C4-2B (cell line): ENCODE measurements around the gene SIRPD.
"Not testable (repeated sequence)": the region's sequence is repeated elsewhere in the genome, so short reads cannot be mapped to it uniquely, and the experiment has no call there.

ENCODE experiments used
- H3K27ac ChIP-seq: fragments of 450-650 bp; 2 replicates; pipeline ENCODE4 v1.5.1; 2017
- ZFX ChIP-seq: fragments of 450-650 bp; IDR thresholded peaks from 2 replicates; pipeline ENCODE4 v1.6.1; 2017
- TF ChIP-seq, protein P1 (sequence below): fragments of 450-650 bp; conservative IDR thresholded peaks from 2 replicates; pipeline ENCODE4 v1.5.1; 2017; ENCODE audit warnings: mild to moderate bottlenecking

Gene SIRPD

GRCh38 chr20:1576641-1577040, 19.1 kb upstream of the SIRPD start:
- H3K27ac ChIP-seq, result no peak overlapping the region
- TF ChIP-seq ZFX, result no peak
- TF ChIP-seq, protein P1, sequence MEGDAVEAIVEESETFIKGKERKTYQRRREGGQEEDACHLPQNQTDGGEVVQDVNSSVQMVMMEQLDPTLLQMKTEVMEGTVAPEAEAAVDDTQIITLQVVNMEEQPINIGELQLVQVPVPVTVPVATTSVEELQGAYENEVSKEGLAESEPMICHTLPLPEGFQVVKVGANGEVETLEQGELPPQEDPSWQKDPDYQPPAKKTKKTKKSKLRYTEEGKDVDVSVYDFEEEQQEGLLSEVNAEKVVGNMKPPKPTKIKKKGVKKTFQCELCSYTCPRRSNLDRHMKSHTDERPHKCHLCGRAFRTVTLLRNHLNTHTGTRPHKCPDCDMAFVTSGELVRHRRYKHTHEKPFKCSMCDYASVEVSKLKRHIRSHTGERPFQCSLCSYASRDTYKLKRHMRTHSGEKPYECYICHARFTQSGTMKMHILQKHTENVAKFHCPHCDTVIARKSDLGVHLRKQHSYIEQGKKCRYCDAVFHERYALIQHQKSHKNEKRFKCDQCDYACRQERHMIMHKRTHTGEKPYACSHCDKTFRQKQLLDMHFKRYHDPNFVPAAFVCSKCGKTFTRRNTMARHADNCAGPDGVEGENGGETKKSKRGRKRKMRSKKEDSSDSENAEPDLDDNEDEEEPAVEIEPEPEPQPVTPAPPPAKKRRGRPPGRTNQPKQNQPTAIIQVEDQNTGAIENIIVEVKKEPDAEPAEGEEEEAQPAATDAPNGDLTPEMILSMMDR, result no peak

GRCh38 chr20:1576003-1576402, 18.5 kb upstream of the SIRPD start:
- not testable (repeated sequence) for H3K27ac ChIP-seq

GRCh38 chr20:1571583-1571982, 14.1 kb upstream of the SIRPD start:
- not testable (repeated sequence) for H3K27ac ChIP-seq

DNA sequence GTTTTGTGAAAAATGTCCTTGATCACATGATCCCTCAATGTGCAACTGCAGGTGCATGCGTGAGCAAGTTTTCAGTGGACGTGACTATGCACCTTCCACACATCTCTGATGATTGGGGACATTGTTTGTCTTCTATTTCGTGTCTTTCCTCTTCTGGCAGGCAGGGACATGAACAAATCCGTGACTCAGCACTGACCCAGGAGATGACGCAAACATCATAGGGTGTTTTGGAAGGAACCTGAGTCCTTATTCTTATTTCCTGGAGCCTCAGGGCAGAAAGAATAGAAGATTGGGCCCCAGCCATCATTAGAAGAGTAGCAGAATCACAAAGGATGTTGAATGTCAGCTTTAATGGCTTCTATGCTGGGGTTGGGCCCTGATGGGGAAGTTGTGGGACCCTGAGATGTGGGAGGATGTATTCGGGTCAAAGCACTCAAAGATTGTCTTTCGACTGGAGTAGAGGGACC, 11.9 kb upstream of the SIRPD start:
- no peak overlapping the region for H3K27ac ChIP-seq
- TF ChIP-seq, protein P1, result no peak
- TF ChIP-seq ZFX, result no peak

GRCh38 chr20:1568163-1568490, 10.6 kb upstream of the SIRPD start:
- H3K27ac ChIP-seq, result no peak overlapping the region

GRCh38 chr20:1567392-1568162, 10.1 kb upstream of the SIRPD start:
- no peak for TF ChIP-seq ZFX
- TF ChIP-seq, protein P1, result no peak
- no peak overlapping the region for H3K27ac ChIP-seq

More at GRCh38 chr20:1568163-1568490, 10.6 kb upstream of the SIRPD start:
- TF ChIP-seq ZFX, result no peak
- TF ChIP-seq, protein P1, result no peak

- TF ChIP-seq, protein P1, result no peak
- TF ChIP-seq ZFX, result no peak
- H3K27ac ChIP-seq, result no peak overlapping the region
These were observed 9.2 kb upstream of the SIRPD start for GRCh38 chr20:1566701-1567100.

DNA sequence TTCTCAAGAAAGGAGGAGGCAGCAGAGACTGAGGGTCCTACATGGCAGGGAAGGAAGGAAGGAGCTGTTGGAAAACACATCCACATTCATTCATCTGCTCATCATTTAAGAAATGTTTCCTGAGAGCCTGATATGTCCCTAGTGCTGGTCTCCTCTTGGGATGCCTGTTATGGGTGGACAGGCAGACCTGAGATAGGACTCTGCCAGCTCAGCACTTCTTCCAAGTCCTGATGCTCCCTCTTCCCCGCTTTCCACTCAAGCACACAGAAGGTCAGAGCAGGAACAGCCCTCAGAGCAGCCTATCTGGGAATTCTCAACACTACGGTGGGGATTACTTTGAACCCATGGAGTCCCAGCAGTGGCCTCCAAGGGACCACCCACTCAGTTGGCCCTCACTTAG, 8.0 kb upstream of the SIRPD start:
- no peak for TF ChIP-seq ZFX
- TF ChIP-seq, protein P1, result no peak
- H3K27ac ChIP-seq, result no peak overlapping the region
